HG02759 (cell line): ENCODE measurements around the gene MMADHC.

Experiments used
- ATAC-seq: cut with Tn5 transposase; IDR thresholded peaks from one replicate; pipeline ENCODE4 v1.9.1; 2021; ENCODE audit warnings: mild to moderate bottlenecking, moderate library complexity; ENCODE audit not compliant: unreplicated experiment

Gene MMADHC

DNA sequence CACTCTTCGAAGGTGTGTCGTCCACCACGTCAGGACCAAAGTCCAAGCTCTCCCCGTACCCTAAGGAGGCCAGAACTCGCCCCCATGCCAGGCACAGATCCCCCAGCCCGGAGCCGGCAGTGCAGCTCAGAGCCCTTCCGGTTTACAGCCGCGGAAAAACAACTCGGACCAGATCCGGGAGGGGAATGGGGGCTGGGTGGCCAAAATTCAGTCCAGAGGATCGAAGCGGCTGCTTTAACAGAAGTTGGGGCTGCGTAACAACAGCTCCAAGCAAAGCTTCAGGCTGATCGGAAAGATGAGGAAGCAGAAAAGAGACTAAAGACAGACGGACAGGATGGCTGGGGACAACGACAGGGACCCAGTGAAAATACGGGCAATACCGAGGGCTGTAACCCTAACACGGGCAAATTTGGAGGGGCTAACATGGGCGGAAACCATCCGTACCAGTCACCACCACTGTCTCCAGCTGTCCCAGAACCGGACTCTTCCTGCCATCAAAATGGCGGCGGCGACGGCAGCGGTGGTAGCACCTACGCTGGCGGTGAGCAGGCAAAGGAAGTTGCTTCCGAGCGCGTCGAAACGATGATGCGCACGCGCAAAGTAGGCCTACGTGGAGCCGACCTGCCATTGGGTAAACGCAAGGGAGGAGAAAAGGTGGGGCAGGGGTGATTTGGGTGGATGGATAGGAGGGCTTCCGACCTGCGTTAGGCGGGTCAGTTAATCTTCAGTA lies at the start of gene MMADHC:
TSS of gene MMADHC (minus strand) at position 556 of the 730 bp plus-strand sequence. CDS start 678 bp downstream, outside the sequence.
- peak; percentile 98 for ATAC-seq

DNA sequence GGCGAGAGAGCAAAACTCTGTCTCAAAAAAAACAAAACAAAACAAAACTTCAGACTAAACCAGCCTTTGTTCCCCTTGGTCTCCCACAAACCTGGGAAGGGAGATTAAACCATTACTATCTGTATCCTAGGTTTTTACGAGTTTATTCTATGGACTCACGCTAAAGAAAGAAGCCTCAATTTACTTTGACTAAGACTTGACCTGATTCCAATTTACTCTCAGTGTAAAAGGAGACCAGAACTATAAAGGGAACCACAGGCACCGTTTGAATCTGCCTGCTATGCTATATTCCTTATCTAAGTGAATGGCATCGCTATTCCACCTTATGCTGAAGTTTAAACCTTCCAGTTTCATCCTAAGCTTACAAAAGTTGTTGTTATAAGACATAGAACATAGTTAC lies 46.5 kb upstream of the MMADHC start:
- ATAC-seq = no peak

DNA sequence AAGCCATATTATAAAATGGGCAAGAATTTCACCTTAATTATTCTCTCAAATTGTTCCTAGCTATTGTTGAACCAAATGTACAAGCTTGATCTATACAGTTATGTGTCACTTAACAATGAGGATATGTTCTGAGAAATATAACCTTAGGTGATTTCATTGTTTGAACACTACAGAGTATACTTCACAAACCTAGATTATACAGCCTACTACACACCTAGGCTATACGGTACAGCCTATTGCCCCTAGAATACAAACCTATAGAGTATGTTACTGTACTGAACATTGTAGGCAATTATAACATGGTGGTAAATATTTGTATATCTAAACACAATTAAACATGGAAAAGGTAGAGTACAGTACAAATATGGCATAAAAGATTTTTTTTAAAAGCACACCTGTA lies 42.9 kb upstream of the MMADHC start:
- no peak for ATAC-seq

- ATAC-seq = no peak
Measured at GRCh38 chr2:149629026-149629425, 41.5 kb upstream of the MMADHC start.

- no peak for ATAC-seq
Measured at GRCh38 chr2:149627111-149627801, 39.7 kb upstream of the MMADHC start.

DNA sequence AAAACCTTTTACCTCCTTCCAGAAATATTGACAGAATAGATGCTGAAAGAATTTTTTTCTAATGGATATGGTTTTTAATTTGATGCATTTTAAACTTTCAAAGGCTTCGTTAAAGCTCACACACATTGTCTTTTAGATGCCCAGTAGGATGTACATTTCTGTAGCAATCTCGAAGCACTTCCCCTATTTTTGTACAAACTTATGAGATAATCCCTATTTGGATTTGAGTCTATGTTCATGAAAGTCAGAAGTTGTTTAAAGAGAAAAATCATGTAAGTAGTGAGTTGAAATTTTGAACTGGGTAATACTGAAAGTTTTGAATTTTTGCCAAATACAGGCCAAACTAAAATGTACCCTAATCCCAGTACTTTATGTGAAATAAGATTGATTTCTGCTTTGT lies 38.1 kb upstream of the MMADHC start:
- no peak for ATAC-seq

GRCh38 chr2:149625271-149625670 lies 37.7 kb upstream of the MMADHC start:
- ATAC-seq = no peak

DNA sequence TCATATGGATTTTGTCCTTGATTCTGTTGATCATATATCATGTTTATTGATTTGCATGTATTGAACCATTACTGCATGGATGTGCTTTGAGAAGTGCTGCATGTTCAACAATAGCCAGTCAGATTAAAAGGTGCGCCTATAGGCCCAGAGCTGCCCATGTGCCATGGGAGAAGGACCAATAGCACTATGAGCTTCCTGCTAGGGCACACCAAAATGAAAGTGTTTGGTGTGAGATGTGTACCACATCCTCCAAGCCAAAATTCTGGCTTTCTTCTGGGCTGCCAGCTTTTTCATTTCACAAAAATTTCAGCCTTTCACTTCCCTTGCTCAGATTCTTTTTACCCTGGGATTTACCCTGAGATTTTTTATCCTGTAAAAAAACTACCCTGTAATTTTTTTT lies 34.8 kb upstream of the MMADHC start:
- no peak for ATAC-seq

DNA sequence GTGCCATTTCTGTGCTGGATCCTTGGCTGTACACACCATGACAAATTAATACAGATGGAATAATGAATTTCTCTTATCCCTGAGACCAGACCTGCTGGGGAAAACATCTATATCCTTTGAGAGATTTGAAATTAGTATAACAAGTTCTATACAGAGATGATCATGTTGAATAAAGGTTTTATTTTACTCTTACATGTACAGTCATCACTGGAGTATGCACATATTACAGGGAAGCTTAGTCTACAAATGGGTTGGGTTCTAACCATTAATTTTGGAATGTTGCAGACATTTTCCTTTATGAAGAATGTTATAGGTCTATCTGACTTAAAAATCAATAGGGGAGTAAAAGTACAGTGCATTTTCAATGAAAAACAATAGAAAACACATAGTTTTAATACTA lies 29.9 kb upstream of the MMADHC start:
- no peak for ATAC-seq

DNA sequence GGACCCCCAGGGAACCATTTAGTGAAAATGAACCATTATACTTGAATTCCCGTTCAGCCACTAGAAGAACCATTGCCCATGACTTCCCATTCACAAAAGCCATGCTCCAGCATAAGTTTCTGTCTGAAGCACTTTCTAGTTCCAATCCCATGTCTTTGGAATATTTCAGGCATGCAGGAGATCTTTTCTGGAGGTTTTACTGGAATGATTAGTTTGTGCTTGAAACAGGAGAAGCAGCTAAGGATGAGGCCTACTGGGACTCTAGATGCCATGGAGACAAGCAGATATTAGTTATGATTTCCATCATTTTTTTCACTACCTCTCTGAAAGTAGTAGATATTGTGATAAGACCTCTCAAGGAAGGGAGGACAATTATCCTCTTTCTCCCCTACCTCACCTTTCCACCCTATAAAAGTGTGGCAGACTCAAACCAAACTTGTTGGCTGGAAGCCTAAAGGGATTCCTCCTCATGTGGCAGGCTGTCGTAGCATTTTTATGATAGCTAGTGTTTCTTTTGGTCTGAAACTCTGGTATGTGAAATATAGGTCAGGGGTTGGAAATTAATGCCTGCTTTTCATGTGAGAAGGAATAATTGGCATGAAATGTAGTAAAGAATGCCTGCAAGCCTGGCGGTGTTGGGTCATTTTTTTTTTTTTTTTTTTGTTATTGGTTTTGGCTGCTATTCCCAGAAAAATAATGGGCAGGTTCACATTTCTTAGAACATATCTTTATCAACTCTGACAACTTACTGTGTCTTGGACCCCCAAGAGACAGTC lies 29.3 kb upstream of the MMADHC start:
- no peak for ATAC-seq

DNA sequence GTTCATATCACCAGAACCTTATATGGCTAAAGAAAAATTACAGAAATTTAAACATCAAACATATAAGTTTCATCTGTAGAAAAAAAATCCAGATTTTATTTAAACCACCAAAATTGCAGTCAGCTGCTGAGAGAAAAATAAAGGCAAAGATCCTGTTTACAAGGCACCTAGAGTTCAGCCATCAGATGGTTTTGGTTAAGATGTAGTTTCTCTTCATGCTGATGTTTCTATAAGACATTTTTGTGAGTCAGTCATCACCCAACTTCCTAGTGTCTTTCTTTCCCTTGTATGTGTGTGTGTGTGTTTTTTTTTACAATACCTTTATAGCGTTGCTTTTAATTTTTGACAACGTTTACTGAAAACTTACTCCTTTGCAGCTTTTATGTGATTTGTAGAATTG lies 26.1 kb upstream of the MMADHC start:
- ATAC-seq = no peak

- ATAC-seq = no peak
Measured at GRCh38 chr2:149612122-149612521, 24.5 kb upstream of the MMADHC start.

DNA sequence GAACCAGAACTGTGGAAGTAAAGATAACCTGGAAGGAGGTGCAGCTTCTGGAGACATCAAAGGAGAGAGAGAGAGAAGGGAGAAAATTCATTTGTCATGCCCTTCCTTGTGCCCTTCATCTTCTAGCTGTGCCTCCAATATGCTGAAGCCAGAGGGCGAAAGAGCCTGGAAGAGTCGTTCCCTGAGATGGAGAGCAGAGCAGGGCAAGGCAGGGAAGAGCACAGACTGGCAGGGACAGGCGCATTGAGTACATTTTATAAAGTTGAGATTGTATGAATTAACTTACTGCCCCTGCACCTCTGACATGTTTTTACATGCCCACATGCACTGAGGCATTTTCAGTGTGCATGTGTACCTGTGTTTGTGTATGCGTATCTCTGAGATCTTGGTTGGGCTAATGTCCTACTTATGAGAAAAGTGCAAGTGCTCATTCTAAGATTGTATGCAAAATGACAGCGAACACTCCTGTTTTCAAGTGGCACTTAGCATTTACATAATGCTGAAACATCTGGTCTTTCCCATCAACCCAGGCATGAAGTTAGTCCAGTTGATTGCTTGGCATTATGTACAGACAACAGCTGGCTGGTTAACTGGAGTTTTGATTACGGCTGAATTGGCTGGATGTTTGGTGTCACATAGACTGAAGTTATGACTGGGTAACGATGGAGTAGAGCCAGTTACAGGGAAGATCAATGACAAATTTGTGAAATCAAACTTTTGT lies 23.7 kb upstream of the MMADHC start:
- ATAC-seq = no peak

DNA sequence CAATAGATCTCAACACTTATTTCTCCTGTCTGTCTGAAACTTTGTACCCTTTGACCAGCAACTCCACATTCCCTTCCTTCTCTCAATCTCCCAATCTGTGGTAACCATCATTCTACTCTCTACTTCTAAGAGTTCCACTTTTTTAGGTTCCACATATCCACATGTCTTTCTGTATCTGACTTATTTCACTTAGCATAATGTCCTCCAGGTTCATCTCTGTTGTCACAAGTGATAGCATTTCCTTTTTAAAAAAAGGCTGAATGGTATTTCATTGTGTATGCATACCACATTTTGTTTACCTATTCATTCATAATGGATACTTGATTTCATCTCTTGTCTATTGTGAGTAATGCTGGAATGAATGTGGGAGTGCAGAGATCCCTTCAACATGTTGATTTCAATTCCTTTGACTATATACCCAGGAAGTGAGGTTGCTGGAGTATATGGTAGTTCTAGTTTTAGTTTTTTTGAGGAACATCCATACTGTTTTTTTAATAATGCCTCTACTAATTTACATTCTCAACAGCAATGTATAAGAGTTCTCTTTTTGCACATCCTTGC lies 18.8 kb upstream of the MMADHC start:
- no peak for ATAC-seq

- ATAC-seq = no peak
Measured at GRCh38 chr2:149603248-149603647, 15.7 kb upstream of the MMADHC start.

GRCh38 chr2:149601141-149601796 lies 13.7 kb upstream of the MMADHC start:
- ATAC-seq = no peak

- ATAC-seq = peak; percentile 95
Measured at GRCh38 chr2:149597668-149598326, 10.2 kb upstream of the MMADHC start.

- ATAC-seq = peak; percentile 11
Measured at GRCh38 chr2:149597050-149597667, 9.6 kb upstream of the MMADHC start.

DNA sequence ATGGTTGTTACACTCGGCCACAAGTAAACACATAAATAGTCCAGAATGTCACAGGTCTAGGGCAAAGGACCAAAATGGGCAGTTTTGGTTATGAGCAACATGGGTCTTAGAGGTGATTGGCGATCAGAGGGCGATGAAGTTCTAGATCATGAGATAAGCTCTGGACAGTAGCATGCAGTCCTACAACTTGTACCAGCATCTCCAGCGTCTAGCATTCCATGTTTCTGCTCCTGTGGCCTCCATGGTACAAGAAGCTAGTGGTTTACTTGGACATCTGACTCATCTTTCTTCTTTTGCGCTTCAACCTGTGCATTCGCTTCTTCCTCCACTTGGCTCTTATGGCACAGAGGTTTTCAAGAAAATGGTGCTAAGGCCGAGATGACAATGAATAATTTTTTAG lies 8.9 kb upstream of the MMADHC start:
- no peak for ATAC-seq
